Kidney (tissue), 14 donors: ENCODE data around the gene GNGT2. TPM values are rescaled to one million over a fixed set of nuclear protein-coding genes. Genes with fewer than 3 reads are reported as not detected.

ENCODE experiments used
- DNase-seq, 5 donors: peaks; one replicate each; pipeline ENCODE4 v3.0.0-alpha.2; 2013 to 2020
- FAIRE-seq: peaks from 2 replicates; lab custom pipeline; 2012; peaks lifted over from hg19 to GRCh38; lab: Jason Lieb, UNC
- H3K27ac ChIP-seq, 2 donors: one replicate each; pipeline ENCODE4 v1.7.0; 2013; ENCODE audit warnings: low read depth in 2 of 2, low read length in 2 of 2, inconsistent platforms in 1 of 2
- H3K27me3 ChIP-seq: one replicate; pipeline ENCODE4 v1.7.1; 2013; ENCODE audit warnings: low read length, inconsistent platforms; ENCODE audit not compliant: control insufficient read depth, insufficient read depth
- H3K36me3 ChIP-seq, 3 donors: one replicate each; pipeline versions ENCODE4 v1.7.0 to v1.7.1; 2013; ENCODE audit warnings: low read length in 3 of 3, control low read depth in 1 of 3, inconsistent platforms in 1 of 3; ENCODE audit not compliant: insufficient read depth in 3 of 3, control insufficient read depth in 2 of 3
- H3K4me1 ChIP-seq, 3 donors: one replicate each; pipeline versions ENCODE4 v1.7.0 to v1.7.1; 2013; ENCODE audit warnings: low read length in 3 of 3, inconsistent platforms in 1 of 3, low read depth in 1 of 3; ENCODE audit not compliant: control insufficient read depth in 2 of 3, insufficient read depth in 2 of 3
- H3K4me3 ChIP-seq, 3 donors: one replicate each; pipeline versions ENCODE4 v1.7.0 to v1.8.1; 2013; ENCODE audit warnings: low read length in 3 of 3, control low read depth in 1 of 3, inconsistent platforms in 1 of 3
- H3K9ac ChIP-seq, 3 donors: one replicate each; pipeline versions ENCODE4 v1.7.0 to v1.7.1; 2013; ENCODE audit warnings: low read length in 3 of 3, control low read depth in 1 of 3, inconsistent platforms in 1 of 3
- H3K9me3 ChIP-seq, 3 donors: one replicate each; pipeline versions ENCODE4 v1.7.0 to v1.7.1; 2013; ENCODE audit warnings: low read length in 3 of 3, control low read depth in 1 of 3, inconsistent platforms in 1 of 3; ENCODE audit not compliant: control insufficient read depth in 2 of 3, insufficient read depth in 1 of 3
- CTCF ChIP-seq: IDR thresholded peaks from 3 replicates; pipeline ENCODE4 v1.5.1; 2012; ENCODE audit warnings: mild to moderate bottlenecking, moderate library complexity, borderline replicate concordance; ENCODE audit not compliant: insufficient read depth; ENCODE audit errors: extremely low read depth
- intact Hi-C: fragments of 100-400 bp; cut with DNase I; formaldehyde crosslinking; loops from one replicate; pipeline ENCODE4 v1.11.1; 2022
- polyA plus RNA-seq: library from polyadenylated mRNA; stranded (reverse); fragments of 350-450 nt; fragmentation: Illumina TruSeq; extraction: RNeasy Lipid Tissue Mini Kit (QIAGEN cat#74804); gene quantifications from one replicate; pipeline ENCODE4 v1.2.3, GENCODE V29; 2014; ENCODE audit warnings: low read depth, low replicate concordance; ENCODE audit not compliant: insufficient read depth
- total RNA-seq: library from RNA; stranded (reverse); fragmentation: NEBNext Ultra II Directional; extraction: Animal tissue kit (Norgen Biotek cat#: 25700); gene quantifications from one replicate; pipeline ENCODE4 v1.2.1, GENCODE V29; 2021
- donor health status: control.
- donor health status: control.
- donor health status: control.
- donor health status: control.
- donor health status: control.
- donor health status: DM: yes; HTN: yes; CAD: no.
- donor health status: Normal renal cell carcinoma (clear cell type).

The GNGT2 gene
- total and polyA plus RNA-seq, 2 donors from 2014 or later, result 4.7 to 8.3 TPM

DNA sequence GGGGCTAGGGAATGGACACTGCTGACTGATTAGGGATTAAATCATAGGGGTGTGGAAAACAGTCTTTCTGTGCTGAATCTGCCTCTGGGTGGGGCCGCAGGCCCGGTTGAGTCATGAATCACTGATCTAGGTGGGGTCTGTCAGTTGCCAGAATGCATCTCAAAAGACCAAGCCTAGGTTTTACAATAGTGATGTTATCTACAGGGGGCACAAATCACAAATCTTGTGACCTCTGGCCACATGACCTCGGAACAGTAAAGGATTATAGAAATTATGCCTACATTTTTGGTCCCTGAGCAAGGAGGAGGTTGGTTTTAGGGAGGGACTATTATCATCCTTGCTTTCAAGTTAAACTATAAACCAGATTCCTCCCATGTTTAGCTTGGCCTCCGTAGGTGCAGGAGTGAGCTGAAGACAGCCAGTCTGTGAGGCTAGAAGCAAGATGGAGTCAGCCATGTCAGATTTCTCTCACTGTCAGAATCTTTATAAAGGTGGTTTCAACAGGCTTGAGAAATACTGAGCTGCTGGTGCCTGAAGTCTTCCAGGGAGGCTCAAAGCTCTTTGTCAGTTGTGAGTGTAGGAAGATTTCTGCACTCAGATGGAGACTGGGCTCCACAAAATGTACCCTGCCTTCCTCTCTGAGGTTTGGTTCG is 12.9 kb downstream of the GNGT2 start:
- Histone ChIP-seq H3K36me3 (no peaks in the 10 kb centered on the region), H3K27ac (no peak overlapping the region), H3K27me3 (no peaks in the 10 kb centered on the region), H3K4me1 (no peaks in the 10 kb centered on the region), H3K4me3 (no peak overlapping the region), H3K9ac (no peak overlapping the region), H3K9me3 (no peaks in the 10 kb centered on the region)
- FAIRE-seq (no peak), DNase-seq (no peak)
- no peak for TF ChIP-seq CTCF
- intact Hi-C loops, result no loop called here

GRCh38 chr17:49196520-49196919 is 13.9 kb downstream of the GNGT2 start:
- Histone ChIP-seq H3K4me3 (no peak overlapping the region), H3K27me3 (no peaks in the 10 kb centered on the region), H3K4me1 (no peaks in the 10 kb centered on the region), H3K27ac (no peak overlapping the region), H3K9ac (no peak overlapping the region), H3K9me3 (no peaks in the 10 kb centered on the region), H3K36me3 (no peaks in the 10 kb centered on the region)
- DNase-seq (no peak), FAIRE-seq (no peak)
- no peak for TF ChIP-seq CTCF
- intact Hi-C loops, result no loop called here

DNA sequence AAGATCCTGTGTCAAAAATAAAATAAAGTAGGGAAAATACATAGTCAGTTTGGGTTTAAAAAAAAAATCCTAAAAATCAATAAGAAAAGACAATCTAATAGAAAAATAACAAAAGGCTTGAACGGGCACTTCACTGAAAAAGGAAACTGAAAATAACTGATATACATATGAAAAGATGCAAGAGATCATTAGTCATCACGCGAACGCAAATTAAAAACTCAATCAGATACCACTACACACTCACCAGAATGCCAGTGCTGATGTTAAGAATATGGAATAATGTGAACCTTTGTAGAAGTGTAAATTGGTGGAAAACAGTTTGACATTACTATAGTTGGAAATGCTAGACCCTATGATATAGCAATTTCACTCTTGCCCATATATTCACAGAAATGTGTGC is 14.6 kb downstream of the GNGT2 start:
- no peak for FAIRE-seq
- no peak overlapping the region for H3K4me3 ChIP-seq
- H3K36me3 ChIP-seq, result no peaks in the 10 kb centered on the region
- no peaks in the 10 kb centered on the region for H3K9me3 ChIP-seq
- no peak for DNase-seq
- H3K9ac ChIP-seq, result no peak overlapping the region
- TF ChIP-seq CTCF, result no peak
- H3K4me1 ChIP-seq, result peaks cover 0 to 2% (median 0%) of the 10 kb centered on the region in 3 donors
- no peak overlapping the region for H3K27ac ChIP-seq
- intact Hi-C loops, result no loop called here
- no peaks in the 10 kb centered on the region for H3K27me3 ChIP-seq

DNA sequence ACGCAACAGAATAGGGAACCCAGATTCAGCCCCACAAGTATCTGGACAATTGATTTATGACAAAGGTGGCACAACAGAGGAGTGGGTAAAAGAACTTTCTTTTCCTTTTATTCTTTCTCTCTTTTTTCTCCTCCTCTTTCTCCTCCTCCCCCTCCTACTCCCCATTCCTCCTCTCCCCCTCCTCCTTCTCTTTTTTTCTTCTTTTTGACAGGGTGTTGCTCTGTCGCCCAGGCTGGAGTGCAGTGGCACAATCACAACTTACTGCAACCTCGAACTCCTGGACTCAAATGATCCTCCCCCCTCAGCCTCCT is 16.1 kb downstream of the GNGT2 start:
- no peak overlapping the region for H3K4me3 ChIP-seq
- intact Hi-C loops, result no loop called here

More for the DNA sequence above, 16.1 kb downstream of the GNGT2 start:
- H3K9ac ChIP-seq, result no peak overlapping the region
- H3K27ac ChIP-seq, result peak overlapping the region in 1 of 2 donors; percentile 59
- H3K4me1 ChIP-seq, result peaks cover 0 to 4% (median 0%) of the 10 kb centered on the region in 3 donors
- no peaks in the 10 kb centered on the region for H3K27me3 ChIP-seq
- no peak for TF ChIP-seq CTCF
- no peaks in the 10 kb centered on the region for H3K9me3 ChIP-seq
- DNase-seq (no peak), FAIRE-seq (no peak)
- no peaks in the 10 kb centered on the region for H3K36me3 ChIP-seq
